GM12878 (cell line): ENCODE measurements around the gene RDH5. TPM values are rescaled to one million over a fixed set of nuclear protein-coding genes. Genes with fewer than 3 reads are reported as not detected.

Source experiments
- BHLHE40 ChIP-seq, 2 experiments: fragments of 450-650 bp in 1 of 2; IDR thresholded peaks; 2 replicates each; pipeline ENCODE4 v1.6.1; 2011 to 2017; ENCODE audit warnings: low read depth in 2 of 2, borderline replicate concordance in 1 of 2, improper control_type of control experiment in 1 of 2, low read length in 1 of 2, mild to moderate bottlenecking in 1 of 2
- BMI1 ChIP-seq: fragments of 450-650 bp; IDR thresholded peaks from 2 replicates; pipeline ENCODE4 v1.6.1; 2016; ENCODE audit warnings: mild to moderate bottlenecking, moderate library complexity, borderline replicate concordance
- BRCA1 ChIP-seq: IDR thresholded peaks from 2 replicates; pipeline ENCODE4 v1.6.1; 2011; ENCODE audit warnings: low read depth, low read length, improper control_type of control experiment
- CREM ChIP-seq: IDR thresholded peaks from 2 replicates; pipeline ENCODE4 v1.6.1; 2014; ENCODE audit warnings: antibody characterized with exemption, low read depth
- GABPA ChIP-seq: IDR thresholded peaks from 2 replicates; pipeline ENCODE4 v1.6.1; 2014; ENCODE audit warnings: antibody characterized with exemption, low read depth, mild to moderate bottlenecking, inconsistent platforms
- IKZF1 ChIP-seq: fragments of 450-650 bp; conservative IDR thresholded peaks from 2 replicates; pipeline ENCODE4 v1.6.1; 2017; ENCODE audit warnings: antibody characterized with exemption, mild to moderate bottlenecking
- IRF5 ChIP-seq: fragments of 450-650 bp; IDR thresholded peaks from 2 replicates; pipeline ENCODE4 v1.6.1; 2017; ENCODE audit warnings: borderline replicate concordance
- NBN ChIP-seq: fragments of 450-650 bp; IDR thresholded peaks from 2 replicates; pipeline ENCODE4 v1.6.1; 2016
- NRF1 ChIP-seq: conservative IDR thresholded peaks from 2 replicates; pipeline ENCODE4 v1.6.1; 2011; ENCODE audit warnings: mild to moderate bottlenecking, low read depth, low read length, improper control_type of control experiment
- PAX5 ChIP-seq: IDR thresholded peaks from 2 replicates; pipeline ENCODE4 v1.6.1; 2011; ENCODE audit warnings: low read depth, low read length, borderline replicate concordance
- PAX8 ChIP-seq: fragments of 450-650 bp; IDR thresholded peaks from 2 replicates; pipeline ENCODE4 v1.6.1; 2017; ENCODE audit warnings: mild to moderate bottlenecking, moderate library complexity
- PBX3 ChIP-seq: IDR thresholded peaks from 2 replicates; pipeline ENCODE4 v1.6.1; 2011; ENCODE audit warnings: mild to moderate bottlenecking, low read depth, low read length, moderate library complexity; ENCODE audit not compliant: insufficient replicate concordance
- PKNOX1 ChIP-seq: fragments of 450-650 bp; IDR thresholded peaks from 2 replicates; pipeline ENCODE4 v1.6.1; 2016; ENCODE audit warnings: mild to moderate bottlenecking
- POU2F2 ChIP-seq: IDR thresholded peaks from 3 replicates; pipeline ENCODE4 v1.6.1; 2011; ENCODE audit warnings: low read depth, mild to moderate bottlenecking, low read length, borderline replicate concordance
- RAD51 ChIP-seq: fragments of 450-650 bp; IDR thresholded peaks from 2 replicates; pipeline ENCODE4 v1.6.1; 2016; ENCODE audit warnings: moderate library complexity, mild to moderate bottlenecking, inconsistent platforms
- RCOR1 ChIP-seq: conservative IDR thresholded peaks from 2 replicates; pipeline ENCODE4 v1.6.1; 2012; ENCODE audit warnings: low read depth, low read length, improper control_type of control experiment
- SIN3A ChIP-seq: IDR thresholded peaks from 2 replicates; pipeline ENCODE4 v1.6.1; 2012; ENCODE audit warnings: low read depth, low read length, improper control_type of control experiment
- TAF1 ChIP-seq: IDR thresholded peaks from 2 replicates; pipeline ENCODE4 v1.6.1; 2011; ENCODE audit warnings: mild to moderate bottlenecking, low read depth, low read length, borderline replicate concordance
- TARDBP ChIP-seq: IDR thresholded peaks from 2 replicates; pipeline ENCODE4 v1.6.1; 2016; ENCODE audit warnings: borderline replicate concordance
- ZBTB33 ChIP-seq: fragments of 450-650 bp; IDR thresholded peaks from 2 replicates; pipeline ENCODE4 v1.6.1; 2017; ENCODE audit warnings: mild to moderate bottlenecking
- ZNF24 ChIP-seq: fragments of 450-650 bp; IDR thresholded peaks from 2 replicates; pipeline ENCODE4 v1.6.1; 2017; ENCODE audit warnings: antibody characterized with exemption, mild to moderate bottlenecking
- ZNF687 ChIP-seq: fragments of 450-650 bp; IDR thresholded peaks from 2 replicates; pipeline ENCODE4 v1.6.1; 2017; ENCODE audit warnings: mild to moderate bottlenecking, moderate library complexity
- polyA plus RNA-seq, 11 experiments: library from polyadenylated mRNA; depleted of rRNA in 4 of 11; unstranded in 6 of 11; stranded (reverse) in 5 of 11; fragments of >200 nt; fragmentation: Nextera tagmentation in 4 of 11; fragmentation: Illumina TruSeq in 1 of 11; extraction: Ambion mirVana in 4 of 11; extraction: Trizol in 1 of 11; gene quantifications; 1 replicate in 1 of 11; 2 replicates in 10 of 11; pipeline versions ENCODE4 v1.2.1 to v1.2.3, GENCODE V29; 2011 to 2016; ENCODE audit warnings: inconsistent platforms in 2 of 11, missing spikeins in 2 of 11, low read depth in 1 of 11
- total RNA-seq, 4 experiments: library from RNA; depleted of rRNA in 3 of 4; stranded (reverse); fragments of >200 nt in 3 of 4; fragmentation: Illumina TruSeq in 1 of 4; extraction: Trizol in 1 of 4; gene quantifications; 2 replicates each; pipeline versions ENCODE4 v1.2.1 to v1.2.3, GENCODE V29; 2013 to 2021

RDH5 gene
- total and polyA plus RNA-seq, 10 of the 15 experiments (the other 5 are each of a cell fraction or from before 2014, with no cell fraction given): 2.6 to 11.6 (median 7.3) TPM

- no peak for TF ChIP-seq ZNF687
- no peak for TF ChIP-seq BRCA1
- no peak for TF ChIP-seq RCOR1
- TF ChIP-seq IRF5: no peak
- TF ChIP-seq SIN3A: no peak
- no peak for TF ChIP-seq BHLHE40 (IDR thresholded peaks at IDR 0.05; ENCODE audit: borderline replicate concordance in 1 of 2, low read depth in 2 of 2, low read length in 1 of 2)
- no peak; the same call in 1 of the 2 replicates for TF ChIP-seq TAF1
- no peak for TF ChIP-seq PAX5
- TF ChIP-seq CREM: peak; percentile 39; the same call in 1 of the 2 replicates
- no peak for TF ChIP-seq POU2F2
- TF ChIP-seq GABPA: no peak
- TF ChIP-seq IKZF1: no peak; the same call in 1 of the 2 replicates
- no peak for TF ChIP-seq ZNF24
- no peak for TF ChIP-seq TARDBP
- TF ChIP-seq NRF1: no peak
- no peak for TF ChIP-seq PAX8
- TF ChIP-seq BMI1: peak; percentile 51; the same call in 1 of the 2 replicates
- no peak for TF ChIP-seq RAD51
- TF ChIP-seq PBX3: no peak
- 0 out of 2 replicates have a peak, but pooled peaks have one; percentile 10 for TF ChIP-seq PKNOX1
- peak; percentile 86 for TF ChIP-seq NBN
- no peak for TF ChIP-seq ZBTB33
These were observed 22.7 kb downstream of the RDH5 start, which contains the start of gene GDF11 (continued) for GRCh38 chr12:55742719-55743405.
